GM18519 (cell line): ENCODE data around the gene AGTPBP1.

Source experiments
- ATAC-seq: cut with Tn5 transposase; IDR thresholded peaks from one replicate; pipeline ENCODE4 v1.9.1; 2021; ENCODE audit warnings: mild to moderate bottlenecking, moderate library complexity; ENCODE audit not compliant: unreplicated experiment, low FRiP score

AGTPBP1 gene

DNA sequence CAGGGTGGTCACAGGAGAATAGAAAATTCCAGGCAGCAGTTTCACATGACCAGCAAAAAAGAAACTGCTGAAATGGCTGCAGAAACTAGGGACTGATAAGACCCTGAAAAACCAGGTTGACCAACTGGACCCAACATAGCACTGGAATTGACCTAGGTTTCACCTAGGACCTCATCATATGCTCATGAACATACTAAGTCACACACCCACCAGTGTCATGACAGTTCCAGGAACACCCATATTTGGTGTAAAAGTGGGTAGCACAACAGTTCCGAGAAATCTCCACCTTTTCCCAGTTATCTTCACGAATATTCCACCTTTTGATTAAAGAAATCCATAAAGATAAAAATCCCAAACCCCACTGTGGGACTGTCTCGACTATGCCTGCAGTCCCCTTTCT, 182.2 kb downstream of the AGTPBP1 start:
- no peak for ATAC-seq

GRCh38 chr9:85554349-85554748, 187.4 kb downstream of the AGTPBP1 start:
- no peak for ATAC-seq

DNA sequence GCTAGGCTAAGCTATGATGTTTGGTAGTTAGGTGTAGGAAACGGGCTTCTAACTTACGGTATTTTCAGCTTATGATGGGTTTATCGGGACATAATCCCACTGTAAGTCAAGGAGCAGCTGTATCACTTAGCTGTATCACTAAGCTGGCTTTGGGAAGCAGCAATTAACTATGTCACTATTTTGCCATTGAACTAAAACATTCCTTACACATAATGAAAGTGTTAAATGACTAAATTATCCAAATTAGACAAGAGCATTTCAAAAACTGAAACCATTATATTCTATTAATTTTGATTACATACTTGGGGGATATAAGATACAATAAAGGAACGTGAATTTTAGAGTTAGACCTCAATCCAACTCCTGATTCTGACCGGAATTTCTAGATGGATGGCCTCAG, 188.3 kb downstream of the AGTPBP1 start:
- ATAC-seq = no peak

DNA sequence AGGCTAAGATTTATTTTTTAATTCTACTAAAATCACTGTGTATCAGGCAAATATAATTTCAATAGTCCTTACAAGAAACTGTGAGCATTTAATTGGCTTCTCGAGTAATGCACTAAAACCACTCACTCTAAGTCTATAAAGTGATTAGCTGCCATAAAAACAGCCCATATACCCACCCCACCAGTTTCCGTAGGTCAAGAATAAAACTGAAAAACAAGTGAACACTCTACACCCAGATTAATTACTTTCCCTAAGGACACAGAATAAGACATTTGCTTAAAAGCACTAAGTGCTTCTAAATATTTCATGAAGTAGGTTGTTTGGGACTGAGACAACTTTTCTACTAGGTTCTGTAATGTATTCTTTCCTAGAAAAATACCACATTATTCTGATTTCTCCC, 194.2 kb downstream of the AGTPBP1 start:
- ATAC-seq = no peak

GRCh38 chr9:85543196-85543595, 198.6 kb downstream of the AGTPBP1 start:
- ATAC-seq = no peak

DNA sequence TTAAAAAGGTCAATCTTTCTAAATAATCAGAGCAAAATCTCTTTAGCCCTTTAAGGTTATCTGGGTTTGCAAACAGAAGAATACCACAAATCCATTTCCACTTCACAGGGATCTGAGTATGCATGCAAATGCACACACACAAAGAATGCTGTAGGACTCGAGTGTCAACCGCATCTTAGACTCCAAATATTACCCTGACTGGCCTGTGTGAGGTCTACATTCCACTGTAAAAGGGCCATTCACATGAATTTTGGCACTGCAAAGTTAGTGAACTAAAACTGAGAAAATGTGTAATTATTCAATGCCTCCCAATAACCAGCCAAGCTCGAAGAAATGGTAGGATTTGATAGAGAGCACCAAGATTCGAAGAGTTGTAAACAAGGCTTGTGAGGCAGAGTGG, 199.9 kb downstream of the AGTPBP1 start:
- ATAC-seq = no peak

GRCh38 chr9:85536514-85536913, 205.2 kb downstream of the AGTPBP1 start:
- ATAC-seq = no peak

- no peak for ATAC-seq
These were observed 205.7 kb downstream of the AGTPBP1 start for GRCh38 chr9:85536076-85536475.

DNA sequence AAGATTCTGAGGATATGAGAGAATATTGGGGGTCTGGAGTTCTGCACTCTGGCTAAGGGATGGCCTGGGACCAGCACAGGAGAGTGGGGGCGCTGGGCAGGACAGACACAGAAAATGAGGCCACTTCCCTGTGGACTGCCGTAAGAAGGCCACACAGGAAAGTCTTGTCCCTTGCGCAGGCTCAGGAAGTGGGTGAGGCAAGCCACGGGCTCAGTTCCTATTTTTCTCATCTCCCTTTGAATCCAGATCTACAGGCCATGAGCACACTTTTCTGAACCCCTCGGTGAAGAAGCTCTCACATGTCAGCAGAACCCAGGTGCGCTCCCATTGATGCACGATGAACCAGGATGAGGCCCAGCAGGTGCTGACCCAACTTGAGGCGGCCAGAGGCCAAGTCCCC, 207.4 kb downstream of the AGTPBP1 start:
- ATAC-seq = no peak

GRCh38 chr9:85533538-85533937, 208.2 kb downstream of the AGTPBP1 start:
- no peak for ATAC-seq

DNA sequence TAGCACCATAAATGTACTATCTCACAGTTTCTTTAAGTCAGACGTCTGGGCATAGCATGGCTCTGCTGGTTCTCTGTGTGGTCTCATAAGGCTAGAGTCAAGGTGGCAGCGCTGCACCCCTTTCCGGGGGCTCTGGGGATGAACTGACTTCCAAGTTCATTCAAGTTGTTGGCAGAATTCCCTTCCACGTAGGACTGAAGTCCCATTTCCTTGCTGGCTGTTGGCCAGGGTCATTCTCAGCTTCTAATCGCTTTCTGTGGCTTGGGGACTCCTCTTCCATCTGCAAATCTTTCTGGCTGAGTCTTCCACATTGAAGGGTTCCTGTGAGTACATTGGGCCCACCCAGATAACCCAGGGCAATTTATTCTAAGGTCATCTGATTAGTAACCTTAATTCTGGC, 211.0 kb downstream of the AGTPBP1 start:
- no peak for ATAC-seq

GRCh38 chr9:85528607-85529006, 213.1 kb downstream of the AGTPBP1 start:
- no peak for ATAC-seq

- no peak for ATAC-seq
These were observed 213.6 kb downstream of the AGTPBP1 start for GRCh38 chr9:85528142-85528541.

- no peak for ATAC-seq
These were observed 214.3 kb downstream of the AGTPBP1 start for GRCh38 chr9:85527331-85528020.

DNA sequence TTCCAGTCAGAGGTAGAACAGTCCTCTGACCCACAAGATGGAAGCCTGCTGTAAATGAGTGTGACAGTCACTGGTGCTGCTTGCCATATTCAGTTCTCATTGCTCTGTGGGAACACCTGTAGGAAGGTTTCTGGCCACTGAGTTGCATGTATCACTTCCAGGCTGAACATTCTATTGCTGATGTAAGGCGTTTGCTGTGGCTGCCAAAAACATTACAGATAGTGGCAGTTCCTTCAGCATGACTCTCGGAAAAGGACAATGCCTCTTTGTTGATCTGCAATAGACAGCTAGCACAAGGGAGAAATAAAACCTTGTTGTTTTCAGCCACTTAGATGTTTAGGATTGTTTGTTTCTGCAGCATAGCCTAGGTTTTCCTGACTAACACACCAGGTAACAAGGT, 217.2 kb downstream of the AGTPBP1 start:
- ATAC-seq = no peak

DNA sequence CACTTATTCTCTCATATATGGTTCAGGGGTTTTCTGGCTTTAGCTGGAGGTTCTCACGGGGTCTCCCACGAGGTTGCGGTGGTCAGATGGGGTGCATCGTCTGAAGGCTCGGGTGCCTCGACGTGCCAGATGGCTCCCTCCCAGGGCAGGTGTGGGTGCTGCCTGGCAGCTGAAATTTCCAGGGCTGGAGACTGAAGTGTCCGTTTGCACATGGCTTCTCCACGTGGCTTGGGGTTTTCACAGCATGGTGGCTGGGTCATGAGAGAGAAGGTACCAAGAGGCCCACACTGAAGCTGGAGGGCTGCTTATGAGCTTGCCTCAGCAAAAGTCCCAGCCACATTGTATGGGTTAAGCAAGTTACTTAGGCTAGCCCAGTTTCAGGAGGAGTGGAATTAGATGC, 218.6 kb downstream of the AGTPBP1 start:
- ATAC-seq = no peak

GRCh38 chr9:85522459-85523092, 219.2 kb downstream of the AGTPBP1 start:
- no peak for ATAC-seq

- ATAC-seq = no peak
These were observed 220.2 kb downstream of the AGTPBP1 start for GRCh38 chr9:85521371-85522197.

DNA sequence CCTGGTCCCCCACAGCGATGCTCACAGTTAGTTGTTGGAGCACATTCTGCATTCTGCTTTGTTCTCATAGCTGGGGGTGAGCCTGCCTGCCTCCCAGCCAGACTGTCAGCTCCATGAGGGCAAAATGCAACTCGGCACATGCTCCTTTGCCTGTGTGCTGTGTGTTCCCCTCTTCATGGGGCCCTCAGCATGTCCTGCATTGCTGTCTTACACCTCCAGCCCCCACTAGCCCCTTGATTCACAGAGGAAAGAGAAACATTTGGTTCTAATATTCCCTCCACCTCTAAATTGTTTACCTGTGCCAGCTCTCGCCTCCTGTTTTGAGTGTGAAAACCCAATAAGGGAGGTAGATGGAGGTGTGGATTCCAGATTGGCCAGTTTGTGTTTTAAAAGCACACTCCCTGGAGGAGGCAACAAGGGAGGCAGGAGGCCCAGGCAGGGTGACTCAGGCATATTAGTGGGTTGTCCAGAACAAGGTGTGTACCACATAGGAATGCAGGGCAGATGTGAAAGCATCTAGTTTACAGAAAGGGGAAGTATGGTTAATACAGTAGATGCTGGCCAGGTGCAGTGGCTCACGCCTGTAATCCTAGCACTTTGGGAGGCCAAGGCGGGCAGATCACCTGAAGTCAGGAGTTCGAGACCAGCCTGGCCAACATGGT, 224.6 kb downstream of the AGTPBP1 start:
- ATAC-seq = no peak

- ATAC-seq = no peak
These were observed 225.3 kb downstream of the AGTPBP1 start for GRCh38 chr9:85516455-85516854.

DNA sequence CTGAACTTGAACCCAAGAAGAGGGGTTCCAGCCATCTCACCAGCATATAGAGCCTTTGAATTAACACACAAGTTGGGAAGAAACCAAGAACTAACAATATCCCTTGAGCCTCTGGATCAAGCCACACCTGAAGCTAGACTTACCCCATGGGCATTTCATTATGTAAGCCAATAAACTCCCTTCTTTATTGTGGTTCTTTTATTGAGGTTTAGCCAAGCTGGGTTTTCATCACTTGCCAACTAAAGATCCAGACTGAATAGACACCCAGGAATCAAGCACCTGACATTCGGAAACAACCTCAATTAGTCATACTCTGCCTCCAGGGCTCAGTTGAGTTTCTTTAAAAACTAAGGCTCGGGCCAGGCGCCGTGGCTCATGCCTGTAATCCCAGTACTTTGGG, 226.7 kb downstream of the AGTPBP1 start:
- ATAC-seq = no peak
